Measurements from ENCODE around the gene ACTG2.

DNA sequence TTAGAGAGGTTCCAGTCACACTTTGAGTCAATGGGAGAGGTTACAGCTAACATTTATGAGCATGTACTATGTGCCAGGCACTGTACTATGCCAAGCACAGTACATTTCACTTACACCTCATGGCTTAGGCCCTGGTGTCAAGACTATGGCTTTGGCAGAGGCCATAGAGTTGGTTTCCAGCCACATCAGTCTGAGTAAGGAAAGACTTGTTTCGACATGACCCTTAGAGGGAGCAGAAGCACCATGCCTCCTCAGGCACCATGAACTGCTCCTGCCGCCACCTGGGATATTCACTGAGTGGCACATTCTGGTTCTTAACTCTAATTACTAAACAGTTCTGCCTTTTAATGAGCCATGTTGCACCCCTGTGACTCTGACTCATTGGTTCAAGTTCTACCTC lies 46.6 kb downstream of the ACTG2 start:
- TF ChIP-seq, protein P1, sequence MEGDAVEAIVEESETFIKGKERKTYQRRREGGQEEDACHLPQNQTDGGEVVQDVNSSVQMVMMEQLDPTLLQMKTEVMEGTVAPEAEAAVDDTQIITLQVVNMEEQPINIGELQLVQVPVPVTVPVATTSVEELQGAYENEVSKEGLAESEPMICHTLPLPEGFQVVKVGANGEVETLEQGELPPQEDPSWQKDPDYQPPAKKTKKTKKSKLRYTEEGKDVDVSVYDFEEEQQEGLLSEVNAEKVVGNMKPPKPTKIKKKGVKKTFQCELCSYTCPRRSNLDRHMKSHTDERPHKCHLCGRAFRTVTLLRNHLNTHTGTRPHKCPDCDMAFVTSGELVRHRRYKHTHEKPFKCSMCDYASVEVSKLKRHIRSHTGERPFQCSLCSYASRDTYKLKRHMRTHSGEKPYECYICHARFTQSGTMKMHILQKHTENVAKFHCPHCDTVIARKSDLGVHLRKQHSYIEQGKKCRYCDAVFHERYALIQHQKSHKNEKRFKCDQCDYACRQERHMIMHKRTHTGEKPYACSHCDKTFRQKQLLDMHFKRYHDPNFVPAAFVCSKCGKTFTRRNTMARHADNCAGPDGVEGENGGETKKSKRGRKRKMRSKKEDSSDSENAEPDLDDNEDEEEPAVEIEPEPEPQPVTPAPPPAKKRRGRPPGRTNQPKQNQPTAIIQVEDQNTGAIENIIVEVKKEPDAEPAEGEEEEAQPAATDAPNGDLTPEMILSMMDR (IDR thresholded peaks at IDR 0.05) = no peak
- no peak for TF ChIP-seq EZH2 (IDR thresholded peaks at IDR 0.05; ENCODE audit: borderline replicate concordance, insufficient read depth, low read depth, low read length, poor library complexity, severe bottlenecking)

Data from B cell (primary cell).